MM.1S (cell line): ENCODE data around the gene VAV2.

Source experiments
- CTCF ChIP-seq: fragments of 300-600 bp; sonication (generic); IDR thresholded peaks from 2 replicates; pipeline ENCODE4 v1.5.1; 2016; ENCODE audit warnings: antibody characterized with exemption, low read length, mixed read lengths
- EZH2 ChIP-seq: fragments of 300-600 bp; sonication (generic); optimal IDR thresholded peaks from 2 replicates; pipeline ENCODE3; 2017; ENCODE audit warnings: low read depth, mild to moderate bottlenecking, antibody characterized with exemption, low read length, mixed read lengths

DNA sequence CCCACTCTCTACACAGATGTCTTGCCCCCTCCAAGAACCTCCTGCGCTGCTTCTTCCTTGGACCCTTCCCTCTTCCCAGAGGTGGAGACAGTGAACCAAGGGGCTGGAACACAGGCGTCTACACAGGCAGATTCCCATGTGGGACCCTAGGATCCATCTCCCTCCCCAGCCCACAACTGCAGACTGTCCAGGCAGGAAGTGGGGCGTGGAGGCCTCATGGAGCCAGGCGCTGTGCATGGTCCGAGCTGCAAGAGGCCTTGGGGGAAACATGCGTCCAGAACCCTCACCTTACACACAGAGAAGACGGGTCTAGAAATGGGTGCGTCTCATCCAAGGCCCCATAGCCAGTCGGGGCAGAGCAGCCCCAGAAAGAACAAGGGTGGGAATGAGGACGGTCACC lies 117.5 kb downstream of the VAV2 start:
- TF ChIP-seq CTCF (no peak), EZH2 (no peak)
